ENCODE measurements around the gene GPC1. TPM values are rescaled to one million over a fixed set of nuclear protein-coding genes. Genes with fewer than 3 reads are reported as not detected.

Gene GPC1
- total RNA-seq, 1 donor from 2014 or later = 252 TPM

DNA sequence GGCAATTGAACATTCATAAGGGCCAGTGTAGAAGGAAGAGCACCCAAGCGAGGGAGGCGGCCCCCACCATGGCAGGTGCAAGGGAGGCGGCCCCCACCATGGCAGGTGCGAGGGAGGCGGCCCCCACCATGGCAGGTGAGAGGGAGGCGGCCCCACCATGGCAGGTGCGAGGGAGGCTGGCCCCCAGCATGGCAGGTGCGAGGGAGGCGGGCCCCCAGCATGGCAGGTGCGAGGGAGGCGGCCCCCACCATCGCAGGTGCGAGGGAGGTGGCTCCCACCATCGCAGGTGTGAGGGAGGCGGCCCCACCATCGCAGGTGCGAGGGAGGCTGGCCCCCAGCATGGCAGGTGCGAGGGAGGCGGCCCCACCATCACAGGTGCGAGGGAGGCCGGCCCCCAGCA, 24.7 kb upstream of the GPC1 start:
- peaks cover 4% of the 10 kb centered on the region for H3K27me3 Mint-ChIP-seq (ENCODE audit: low read depth, unreplicated experiment)
- peaks cover 1% of the 10 kb centered on the region for H3K36me3 Mint-ChIP-seq (ENCODE audit: low read depth, unreplicated experiment)
- no peak overlapping the region for H3K27ac Mint-ChIP-seq (ENCODE audit: unreplicated experiment)

GRCh38 chr2:240411261-240412160, 24.0 kb upstream of the GPC1 start:
- H3K36me3 Mint-ChIP-seq (ENCODE audit: low read depth, unreplicated experiment) = peaks cover 1% of the 10 kb centered on the region
- no peaks in the 10 kb centered on the region for H3K27me3 ChIP-seq (ENCODE audit: insufficient read depth, low read length)
- no peak overlapping the region for H3K27ac Mint-ChIP-seq (ENCODE audit: unreplicated experiment)
- H3K27me3 Mint-ChIP-seq (ENCODE audit: low read depth, unreplicated experiment) = peaks cover 4% of the 10 kb centered on the region
- H3K9ac ChIP-seq (ENCODE audit: low read length) = no peak overlapping the region
- H3K36me3 ChIP-seq (ENCODE audit: insufficient read depth, low read length) = no peaks in the 10 kb centered on the region
- no peaks in the 10 kb centered on the region for H3K4me1 Mint-ChIP-seq (ENCODE audit: low read depth, unreplicated experiment)
- no peaks in the 10 kb centered on the region for H3K4me1 ChIP-seq (ENCODE audit: insufficient read depth, low read length)
- no peaks in the 10 kb centered on the region for H4K20me1 ChIP-seq (ENCODE audit: insufficient read depth, low read length)
- TF ChIP-seq CTCF (IDR thresholded peaks at IDR 0.05; ENCODE audit: insufficient read depth, low read depth, low read length) (no peak), EZH2 (IDR thresholded peaks at IDR 0.05; ENCODE audit: insufficient read depth, low read length) (no peak)
- FAIRE-seq (no peak), DNase-seq (ENCODE audit: low read depth) (no peak)
- H3K4me2 ChIP-seq (ENCODE audit: low read length) = no peak overlapping the region
- no peak overlapping the region for H3K4me3 ChIP-seq (ENCODE audit: insufficient read depth, low read depth, low read length)
- no peaks in the 10 kb centered on the region for H3K79me2 ChIP-seq (ENCODE audit: insufficient read depth, low read length)
- H3K9me3 Mint-ChIP-seq (ENCODE audit: unreplicated experiment) = no peaks in the 10 kb centered on the region
- no peak overlapping the region for H2AFZ ChIP-seq (ENCODE audit: low read depth, low read length)
- no peak overlapping the region for H3K4me3 Mint-ChIP-seq (ENCODE audit: unreplicated experiment)
- no peaks in the 10 kb centered on the region for H3K9me3 ChIP-seq (ENCODE audit: insufficient read depth, low read depth, low read length)
- H3K27ac ChIP-seq (ENCODE audit: low read depth, low read length) = no peak overlapping the region

More for the DNA sequence above, 24.7 kb upstream of the GPC1 start:
- no peaks in the 10 kb centered on the region for H3K36me3 ChIP-seq (ENCODE audit: insufficient read depth, low read length)
- no peaks in the 10 kb centered on the region for H3K9me3 Mint-ChIP-seq (ENCODE audit: unreplicated experiment)
- H3K27me3 ChIP-seq (ENCODE audit: insufficient read depth, low read length) = no peaks in the 10 kb centered on the region
- H3K4me3 Mint-ChIP-seq (ENCODE audit: unreplicated experiment) = no peak overlapping the region
- H3K4me1 ChIP-seq (ENCODE audit: insufficient read depth, low read length) = no peaks in the 10 kb centered on the region
- TF ChIP-seq CTCF (IDR thresholded peaks at IDR 0.05; ENCODE audit: insufficient read depth, low read depth, low read length) (no peak), EZH2 (IDR thresholded peaks at IDR 0.05; ENCODE audit: insufficient read depth, low read length) (no peak)
- H3K4me1 Mint-ChIP-seq (ENCODE audit: low read depth, unreplicated experiment) = peaks cover under 1% of the 10 kb centered on the region
- no peak overlapping the region for H3K9ac ChIP-seq (ENCODE audit: low read length)
- H3K4me3 ChIP-seq (ENCODE audit: insufficient read depth, low read depth, low read length) = no peak overlapping the region
- DNase-seq (ENCODE audit: low read depth) (no peak), FAIRE-seq (no peak)
- no peaks in the 10 kb centered on the region for H3K9me3 ChIP-seq (ENCODE audit: insufficient read depth, low read depth, low read length)
- H3K4me2 ChIP-seq (ENCODE audit: low read length) = no peak overlapping the region
- H2AFZ ChIP-seq (ENCODE audit: low read depth, low read length) = no peak overlapping the region
- no peaks in the 10 kb centered on the region for H3K79me2 ChIP-seq (ENCODE audit: insufficient read depth, low read length)
- H3K27ac ChIP-seq (ENCODE audit: low read depth, low read length) = no peak overlapping the region
- H4K20me1 ChIP-seq (ENCODE audit: insufficient read depth, low read length) = no peaks in the 10 kb centered on the region

All from astrocyte (in vitro differentiated cells and primary cell).